ENCODE measurements around the gene MRPL9.

MRPL9 gene

DNA sequence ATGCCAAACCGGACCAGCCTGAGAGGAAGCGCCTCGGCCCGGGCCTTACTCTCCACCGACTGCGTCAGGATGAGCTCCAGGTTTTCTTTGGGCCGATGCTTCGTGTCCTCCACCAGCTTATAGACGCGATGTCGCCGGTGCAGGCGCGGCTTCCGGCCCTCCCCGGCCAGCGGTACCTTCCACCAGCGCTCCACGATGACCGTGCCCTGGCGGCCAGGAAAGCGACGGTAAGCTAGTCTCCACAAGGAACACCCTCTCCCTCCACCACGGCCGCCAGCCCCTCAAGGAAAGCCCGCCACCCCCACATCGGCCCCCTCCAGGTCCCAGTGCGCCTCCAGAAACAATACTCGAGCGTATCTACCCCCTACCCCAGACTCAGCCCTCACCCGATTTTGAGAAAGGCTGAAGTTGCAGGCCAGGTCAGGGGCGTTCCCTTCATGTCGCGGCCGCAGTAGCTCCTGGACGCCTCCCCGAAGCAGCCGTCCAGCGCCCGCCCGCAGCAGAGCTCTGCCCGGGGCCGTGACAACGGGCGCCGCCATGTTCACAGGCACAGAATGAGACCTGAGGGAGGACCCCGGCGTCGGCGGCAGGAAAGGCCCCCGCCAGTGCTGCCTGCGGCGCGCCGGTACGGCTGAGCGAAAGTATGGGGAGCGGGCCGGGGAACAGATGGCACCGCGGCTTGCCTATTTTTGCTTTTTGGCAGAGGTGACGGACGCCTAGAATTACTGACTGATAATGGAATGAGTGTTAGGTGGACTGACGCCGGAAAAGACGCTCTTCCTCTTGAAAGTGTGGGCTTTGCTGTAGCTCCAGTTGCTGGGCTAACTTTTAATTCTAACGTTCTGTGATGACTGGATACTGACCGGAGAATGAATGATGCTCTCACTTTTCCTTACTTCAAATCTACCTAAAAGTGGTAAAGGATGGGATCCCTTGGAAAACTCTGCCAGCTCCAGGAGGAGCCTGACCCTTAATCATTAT lies at the start of gene MRPL9:
MRPL9 (minus strand) TSS at position 556 of the 981 bp plus-strand sequence; CDS start at position 539, 17 bp downstream.
- ATAC-seq (peak; percentile 100), DNase-seq (peak; percentile 85 to 89)
- Mint-ChIP-seq H3K4me3 (peak within 1 kb of the TSS; percentile 95 to 98), H3K27ac (peak within 1 kb of the TSS; percentile 99), H3K27me3 (no peaks in the 10 kb centered on the region), H3K9me3 (no peaks in the 10 kb centered on the region), H3K4me1 (peaks cover 37% of the 10 kb centered on the region)

DNA sequence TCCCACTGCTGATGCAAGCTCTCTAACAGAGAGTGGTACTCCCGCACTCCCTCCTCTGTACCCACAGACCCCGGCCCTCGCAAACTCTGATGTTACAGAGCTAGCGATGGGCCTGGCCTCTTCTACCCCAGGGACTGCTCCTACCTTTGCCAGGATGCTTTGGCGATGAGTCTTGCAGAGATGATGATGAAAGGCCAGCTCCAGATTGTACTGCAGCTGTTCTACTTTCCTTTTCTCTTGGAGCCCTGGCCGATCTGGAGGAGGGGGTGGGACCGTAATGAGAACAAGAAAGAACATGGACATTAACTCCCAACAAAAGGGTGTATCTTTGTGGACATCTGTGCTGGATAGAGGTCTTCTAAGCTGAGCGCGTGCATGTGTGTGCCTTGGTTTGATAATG lies 47.9 kb upstream of the MRPL9 start:
- DNase-seq (no peak), ATAC-seq (no peak)
- Mint-ChIP-seq H3K4me3 (no peak overlapping the region), H3K27me3 (no peaks in the 10 kb centered on the region), H3K9me3 (no peaks in the 10 kb centered on the region), H3K27ac (peak overlapping the region in 1 of 2 donors; percentile 14), H3K4me1 (peaks cover 17% of the 10 kb centered on the region)

DNA sequence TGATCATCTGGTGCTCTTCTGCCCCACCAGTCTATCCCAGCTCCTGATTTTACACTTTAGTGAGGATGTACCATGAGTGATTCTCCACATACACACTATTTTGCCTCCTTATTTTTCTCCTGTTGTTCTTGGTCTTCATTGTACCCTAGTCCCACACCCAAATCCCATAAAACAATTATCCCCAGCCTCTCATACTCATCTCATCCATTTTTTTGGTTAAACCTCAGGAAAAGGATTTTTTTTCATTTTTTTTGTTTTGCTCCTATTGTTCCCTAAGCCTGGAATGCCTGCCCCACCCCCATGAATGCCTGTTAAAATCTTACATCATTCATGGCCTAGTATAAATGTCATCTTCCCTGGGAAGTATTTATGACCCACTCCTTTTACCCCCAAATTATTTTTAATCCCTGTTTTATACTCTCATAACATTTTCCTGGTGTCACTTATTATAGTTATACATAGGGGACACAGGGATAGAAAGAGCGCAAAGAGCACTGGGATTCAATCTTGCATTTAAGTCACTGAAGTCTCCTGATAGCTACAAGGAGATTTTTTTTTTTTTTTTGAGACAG lies 46.8 kb upstream of the MRPL9 start:
- no peak for DNase-seq
- H3K27me3 Mint-ChIP-seq: no peaks in the 10 kb centered on the region
- no peak for ATAC-seq
- no peaks in the 10 kb centered on the region for H3K9me3 Mint-ChIP-seq
- peak overlapping the region in 1 of 2 donors; percentile 6 for H3K27ac Mint-ChIP-seq
- peaks cover 6% of the 10 kb centered on the region for H3K4me1 Mint-ChIP-seq
- no peak overlapping the region for H3K4me3 Mint-ChIP-seq

DNA sequence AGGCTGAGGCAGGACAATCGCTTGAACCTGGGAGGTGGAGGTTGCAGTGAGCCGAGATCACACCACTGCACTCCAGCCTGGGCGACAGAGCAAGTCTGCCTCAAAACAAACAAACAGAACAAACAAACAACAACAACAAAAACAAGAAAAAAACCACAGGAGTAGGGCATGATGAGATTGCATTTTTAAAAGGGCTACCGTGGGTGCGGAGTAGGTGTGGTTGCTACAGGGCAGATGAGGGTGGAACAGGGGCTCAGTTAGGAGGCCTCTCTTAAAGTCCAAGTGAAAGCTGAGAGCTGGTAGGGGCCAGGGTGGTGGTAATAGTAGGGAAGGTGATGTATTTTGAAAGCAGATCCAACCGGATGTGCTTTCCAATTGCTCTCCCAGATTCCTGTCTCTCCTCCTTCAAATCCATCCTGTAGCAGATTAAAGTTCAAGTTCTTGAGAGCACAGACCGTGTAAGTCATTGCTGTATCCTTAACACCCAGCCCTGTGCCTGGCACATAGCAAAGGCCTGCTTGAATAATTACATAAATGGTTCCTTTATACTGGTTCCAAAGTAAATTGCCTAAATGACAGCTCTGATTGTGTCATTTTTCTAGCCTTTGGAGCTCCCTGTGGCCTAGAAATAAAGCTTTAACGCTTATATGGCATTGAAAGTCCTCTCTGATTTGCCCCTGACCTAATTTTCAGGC lies 46.1 kb upstream of the MRPL9 start:
- H3K27ac Mint-ChIP-seq: no peak overlapping the region
- no peaks in the 10 kb centered on the region for H3K4me1 Mint-ChIP-seq
- H3K27me3 Mint-ChIP-seq: no peaks in the 10 kb centered on the region

DNA sequence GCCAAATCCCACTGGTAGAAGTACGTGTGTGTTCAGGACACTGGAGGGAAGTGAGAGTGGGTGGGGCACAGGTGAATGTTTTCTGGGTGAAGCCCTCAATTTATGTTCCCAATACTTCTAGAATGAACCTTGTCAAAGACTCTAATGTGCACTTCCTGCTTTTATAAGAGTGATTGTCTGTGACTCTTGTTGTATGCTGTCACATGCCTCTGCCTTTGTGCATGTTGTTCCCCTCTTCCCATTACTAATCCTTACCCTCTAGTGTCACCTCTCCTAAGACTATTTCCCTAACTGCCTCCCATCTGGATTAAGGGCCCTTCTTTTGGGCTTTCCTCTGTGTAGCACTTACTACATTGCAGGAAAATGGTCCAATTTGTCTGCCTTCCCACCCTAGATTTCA lies 44.5 kb upstream of the MRPL9 start:
- H3K27ac Mint-ChIP-seq: no peak overlapping the region
- ATAC-seq (no peak), DNase-seq (no peak)
- H3K27me3 Mint-ChIP-seq: no peaks in the 10 kb centered on the region
- no peaks in the 10 kb centered on the region for H3K4me1 Mint-ChIP-seq
- no peaks in the 10 kb centered on the region for H3K9me3 Mint-ChIP-seq
- no peak overlapping the region for H3K4me3 Mint-ChIP-seq

More for the DNA sequence above, 46.1 kb upstream of the MRPL9 start:
- no peaks in the 10 kb centered on the region for H3K9me3 Mint-ChIP-seq
- H3K4me3 Mint-ChIP-seq: no peak overlapping the region
- DNase-seq (no peak), ATAC-seq (no peak)

DNA sequence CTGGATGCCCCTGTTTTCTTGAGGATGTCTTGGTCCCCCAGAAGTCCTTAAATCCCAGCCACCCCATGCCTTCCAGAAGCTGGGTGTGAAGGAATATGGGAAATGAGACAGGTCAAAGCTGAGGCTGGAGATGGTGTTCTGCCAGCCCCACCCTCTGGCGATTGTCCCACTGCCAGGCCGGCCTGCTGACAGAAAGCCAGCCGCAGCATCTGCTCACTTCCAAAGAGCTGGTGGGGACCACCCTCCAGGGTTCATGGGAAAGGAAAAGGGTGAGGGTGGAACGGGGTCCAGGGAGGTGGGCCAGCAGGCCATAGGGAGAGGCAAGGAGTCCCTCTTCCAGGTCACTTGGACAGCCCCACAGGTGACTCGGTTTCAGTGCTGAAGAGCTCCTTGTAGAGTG lies 43.8 kb upstream of the MRPL9 start:
- no peak overlapping the region for H3K27ac Mint-ChIP-seq
- H3K4me1 Mint-ChIP-seq: no peaks in the 10 kb centered on the region
- ATAC-seq: no peak
- H3K9me3 Mint-ChIP-seq: no peaks in the 10 kb centered on the region
- no peak for DNase-seq
- H3K27me3 Mint-ChIP-seq: no peaks in the 10 kb centered on the region
- H3K4me3 Mint-ChIP-seq: no peak overlapping the region

DNA sequence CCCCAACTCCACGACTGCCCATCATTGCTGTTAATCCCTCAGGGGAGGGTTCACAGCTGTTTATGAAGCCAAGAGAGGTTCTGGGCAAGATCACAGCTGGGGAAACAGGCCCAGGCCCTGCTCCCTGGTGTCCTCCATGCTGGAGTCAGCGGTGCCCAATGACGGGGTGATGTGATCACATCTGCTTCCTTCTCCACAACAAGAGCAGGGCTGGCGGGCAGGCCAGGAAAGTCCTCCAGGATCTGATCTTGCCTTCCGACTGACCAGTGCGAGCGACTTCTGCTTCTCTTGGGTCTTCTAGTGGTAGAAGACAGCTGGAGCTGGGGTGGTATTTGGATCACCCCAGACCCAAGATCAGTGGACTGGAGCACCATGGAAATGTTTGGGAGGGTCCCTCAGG lies 42.9 kb upstream of the MRPL9 start:
- Mint-ChIP-seq H3K27me3 (no peaks in the 10 kb centered on the region), H3K9me3 (no peaks in the 10 kb centered on the region), H3K27ac (no peak overlapping the region), H3K4me3 (no peak overlapping the region), H3K4me1 (no peaks in the 10 kb centered on the region)
- no peak for ATAC-seq
- no peak for DNase-seq

DNA sequence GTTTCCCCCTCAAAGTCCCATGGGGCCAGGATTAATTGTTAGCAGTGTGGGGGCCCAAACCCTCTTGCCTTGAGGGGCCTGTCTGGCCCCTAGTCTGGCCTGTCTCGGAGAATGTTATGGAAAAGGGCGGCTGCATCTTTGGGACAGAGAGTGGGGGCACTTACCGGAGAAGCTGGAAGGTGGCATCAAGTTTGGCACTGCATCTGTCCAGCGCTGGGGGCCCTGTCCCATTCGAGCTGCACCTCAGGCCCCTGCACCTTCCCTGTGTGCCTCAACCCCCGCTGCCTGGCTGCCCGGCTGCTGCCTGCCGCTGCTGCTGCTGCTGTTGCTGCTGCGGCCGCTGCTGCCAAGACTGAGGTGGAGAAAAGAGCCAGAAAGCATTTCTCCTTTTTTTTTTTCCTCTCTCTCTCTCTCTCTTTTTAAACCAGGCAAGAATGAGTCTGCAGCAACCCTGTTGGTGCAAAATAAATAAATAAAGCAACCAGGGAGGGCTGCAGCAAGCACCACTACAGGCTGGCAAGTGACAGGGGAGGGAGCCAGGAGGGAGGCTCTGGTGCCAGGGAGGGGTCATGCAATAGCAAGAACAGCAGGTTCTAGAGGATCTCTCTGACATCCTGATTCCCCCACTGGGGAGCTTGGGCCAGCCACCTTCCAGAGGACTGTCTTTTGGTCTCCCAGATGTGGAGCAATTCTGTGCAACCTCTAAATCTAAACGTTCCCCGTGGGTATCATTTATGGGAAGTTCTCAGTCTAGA lies 41.9 kb upstream of the MRPL9 start, which contains the start of gene LINGO4:
LINGO4 (minus strand) TSS at position 354 of the 755 bp plus-strand sequence. CDS start 2,715 bp downstream, outside the sequence.
- peak within 1 kb of the TSS in 1 of 2 donors; percentile 41 for H3K27ac Mint-ChIP-seq
- DNase-seq (no peak), ATAC-seq (no peak)
- peaks cover 6% of the 10 kb centered on the region for H3K4me1 Mint-ChIP-seq
- H3K4me3 Mint-ChIP-seq: no peak within 1 kb of the TSS
- no peaks in the 10 kb centered on the region for H3K27me3 Mint-ChIP-seq
- no peaks in the 10 kb centered on the region for H3K9me3 Mint-ChIP-seq

DNA sequence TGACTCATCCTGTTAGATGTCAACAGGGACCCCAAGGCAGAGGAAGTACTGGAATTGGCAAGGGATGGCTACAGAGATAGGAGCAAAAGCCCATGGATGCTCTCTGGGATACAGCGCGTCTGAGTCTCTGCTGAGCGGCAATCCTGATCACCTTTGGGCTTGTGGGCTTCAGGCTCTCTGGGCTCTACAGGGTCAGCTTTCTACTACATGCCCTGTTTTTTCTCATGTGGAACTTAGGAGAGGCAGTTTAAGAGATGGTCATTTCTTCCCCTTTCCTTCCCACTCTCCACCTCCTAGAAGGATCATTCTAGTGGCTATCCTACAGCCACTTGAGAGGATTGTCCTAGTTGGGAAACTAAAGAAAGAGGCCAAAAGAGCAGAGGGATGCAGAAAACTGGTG lies 40.6 kb upstream of the MRPL9 start:
- DNase-seq: no peak
- Mint-ChIP-seq H3K9me3 (no peaks in the 10 kb centered on the region), H3K27me3 (peaks cover 7% of the 10 kb centered on the region), H3K4me3 (no peak overlapping the region), H3K4me1 (peaks cover 11% of the 10 kb centered on the region), H3K27ac (peak overlapping the region in 1 of 2 donors; percentile 86)
- ATAC-seq: no peak

DNA sequence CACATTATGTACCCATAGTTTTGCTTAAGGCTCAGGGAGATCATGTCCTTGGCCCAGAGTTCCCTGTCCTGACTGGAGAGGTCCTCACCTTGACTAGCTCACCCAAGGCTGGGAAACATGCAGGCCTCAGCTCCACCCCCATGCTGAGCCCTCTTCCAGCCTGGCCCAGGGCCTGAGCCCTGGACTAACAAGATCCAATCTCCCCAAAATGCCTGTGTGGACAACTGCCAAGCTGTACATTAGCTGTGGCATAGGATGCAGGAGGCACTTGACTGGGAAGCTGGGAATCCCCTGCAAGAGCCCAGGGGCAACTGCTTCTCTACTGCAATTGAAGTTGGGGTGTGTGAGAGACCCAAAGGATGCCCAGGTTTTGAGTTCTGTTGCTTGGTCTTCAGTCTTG lies 39.9 kb upstream of the MRPL9 start:
- H3K4me3 Mint-ChIP-seq: no peak overlapping the region
- no peak for DNase-seq
- peak overlapping the region in 1 of 2 donors; percentile 86 for H3K27ac Mint-ChIP-seq
- peaks cover 11% of the 10 kb centered on the region for H3K4me1 Mint-ChIP-seq
- H3K9me3 Mint-ChIP-seq: no peaks in the 10 kb centered on the region
- ATAC-seq: no peak
- H3K27me3 Mint-ChIP-seq: peaks cover 7% of the 10 kb centered on the region

DNA sequence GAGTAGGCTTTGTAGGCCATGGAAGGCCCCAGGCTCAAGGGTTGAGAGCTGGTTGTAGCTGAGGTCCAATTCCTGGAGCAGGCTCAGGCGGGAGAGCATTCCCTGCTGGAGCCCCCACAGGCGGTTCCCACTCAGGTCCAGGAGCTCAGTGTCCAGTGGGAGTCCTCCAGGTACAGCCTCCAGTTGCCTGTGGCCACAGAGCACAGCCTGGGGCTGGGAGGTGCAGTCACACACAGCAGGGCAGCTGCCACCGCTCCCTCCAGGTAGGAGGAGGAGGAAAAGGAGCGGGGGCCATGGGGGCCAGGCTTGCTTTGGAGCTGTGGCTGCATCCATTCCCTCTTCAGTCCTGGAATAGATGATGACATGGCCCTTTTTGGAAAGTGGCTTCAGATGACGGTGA lies 39.1 kb upstream of the MRPL9 start:
- Mint-ChIP-seq H3K27ac (no peak overlapping the region), H3K9me3 (no peaks in the 10 kb centered on the region), H3K4me3 (no peak overlapping the region), H3K4me1 (peaks cover 11% of the 10 kb centered on the region), H3K27me3 (peaks cover 7% of the 10 kb centered on the region)
- DNase-seq: no peak
- ATAC-seq: no peak

DNA sequence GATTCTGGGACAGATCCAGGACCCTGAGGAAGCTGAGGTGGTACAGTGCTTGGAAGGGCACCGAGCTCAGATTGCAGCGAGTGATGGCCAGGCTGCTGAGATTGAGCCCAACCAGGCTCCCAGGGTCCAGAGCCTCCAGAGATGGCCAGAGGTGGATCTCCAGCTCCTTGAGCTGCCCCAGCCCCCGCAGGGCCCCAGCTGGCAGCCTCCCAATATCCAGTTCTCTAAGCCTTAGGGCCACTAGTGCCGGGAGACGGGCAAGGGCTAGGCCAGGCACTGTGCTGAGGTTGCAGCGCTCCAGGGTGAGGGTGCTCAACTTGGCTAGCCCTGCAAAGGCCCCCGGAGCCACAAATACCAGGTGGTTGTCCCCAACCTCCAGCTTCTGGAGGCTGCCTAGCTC lies 38.5 kb upstream of the MRPL9 start:
- peaks cover 7% of the 10 kb centered on the region for H3K27me3 Mint-ChIP-seq
- no peaks in the 10 kb centered on the region for H3K9me3 Mint-ChIP-seq
- no peak for DNase-seq
- no peak overlapping the region for H3K4me3 Mint-ChIP-seq
- H3K4me1 Mint-ChIP-seq: peaks cover 11% of the 10 kb centered on the region
- H3K27ac Mint-ChIP-seq: no peak overlapping the region
- no peak for ATAC-seq

DNA sequence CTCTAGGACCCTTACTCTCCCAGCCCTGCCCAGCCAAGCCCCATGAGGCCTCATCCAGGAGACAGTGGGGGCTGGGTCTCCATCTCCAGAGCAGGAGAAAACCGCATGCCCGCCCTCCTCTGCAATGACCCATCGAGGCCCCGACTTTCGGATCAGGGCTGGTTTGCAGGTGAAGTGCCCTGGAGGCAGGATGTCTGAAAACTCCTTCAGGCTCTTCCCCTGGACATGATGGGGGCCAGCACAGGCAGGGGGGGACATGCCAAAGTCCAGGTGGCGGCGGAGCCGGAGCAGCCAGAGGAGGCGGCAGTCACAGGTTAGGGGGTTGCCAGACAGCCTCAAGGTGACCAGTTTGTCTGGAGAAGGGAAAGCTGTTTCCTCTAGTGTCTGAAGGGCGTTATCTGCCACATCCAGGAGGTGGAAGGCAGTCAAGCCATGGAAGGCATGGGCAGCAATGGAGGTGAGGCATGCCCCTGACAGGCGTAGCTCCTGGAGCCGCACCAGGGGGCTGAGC lies 38.1 kb upstream of the MRPL9 start:
- no peak overlapping the region for H3K4me3 Mint-ChIP-seq
- peaks cover 7% of the 10 kb centered on the region for H3K27me3 Mint-ChIP-seq
- no peak for DNase-seq
- no peaks in the 10 kb centered on the region for H3K9me3 Mint-ChIP-seq
- ATAC-seq: no peak
- H3K27ac Mint-ChIP-seq: peak overlapping the region in 1 of 2 donors; percentile 62
- H3K4me1 Mint-ChIP-seq: peaks cover 11% of the 10 kb centered on the region

DNA sequence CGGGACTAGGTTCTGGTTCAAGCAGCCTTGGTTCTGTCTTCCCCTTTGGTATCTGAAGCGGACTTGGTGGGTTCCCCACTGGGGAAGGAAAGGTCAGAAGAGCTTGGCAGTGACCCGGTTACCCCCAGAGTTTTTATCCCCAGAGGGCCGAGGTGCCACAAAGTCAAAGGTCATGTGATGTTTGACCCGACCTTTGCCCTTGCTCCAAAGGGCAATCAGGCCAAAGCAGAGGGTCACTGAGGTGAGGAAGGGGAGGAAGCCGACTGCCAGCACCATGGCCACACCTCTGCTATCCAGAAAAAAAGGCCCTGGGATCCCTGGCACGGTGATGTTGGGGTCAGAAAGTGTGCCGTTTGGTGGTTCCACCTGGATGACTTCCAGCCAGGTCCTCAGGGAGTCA lies 37.5 kb upstream of the MRPL9 start:
- Mint-ChIP-seq H3K27ac (no peak overlapping the region), H3K27me3 (peaks cover 7% of the 10 kb centered on the region), H3K4me1 (peaks cover 11% of the 10 kb centered on the region), H3K9me3 (no peaks in the 10 kb centered on the region), H3K4me3 (no peak overlapping the region)
- DNase-seq (no peak), ATAC-seq (no peak)
